CD4-positive, CD25-positive, alpha-beta regulatory T cell (primary cell): Measurements from ENCODE around the gene HCFC1. TPM values are rescaled to one million over a fixed set of nuclear protein-coding genes. Genes with fewer than 3 reads are reported as not detected.
A peak's percentile ranks its signal among the peaks of the same experiment; 100 is the strongest.

Experiments used
- ATAC-seq, 2 donors: fragments of 150-1000 bp; cut with Tn5 transposase; one replicate each; pipeline ENCODE4 v1.10.0; 2021; ENCODE audit warnings: low read depth in 2 of 2, moderate number of reproducible peaks in 2 of 2, moderate library complexity in 1 of 2
- DNase-seq, 3 donors: peaks; one replicate each; pipeline versions ENCODE4 v3.0.0 to v3.0.0-alpha.2; 2012 to 2022; ENCODE audit warnings: mixed read lengths in 1 of 3
- H3K27ac ChIP-seq: one replicate; pipeline ENCODE4 v1.7.0; 2013; ENCODE audit warnings: mild to moderate bottlenecking, low read length; ENCODE audit not compliant: insufficient read depth, poor library complexity, severe bottlenecking
- H3K27me3 ChIP-seq: one replicate; pipeline ENCODE4 v1.7.0; 2013; ENCODE audit warnings: low read length; ENCODE audit not compliant: control insufficient read depth, insufficient read depth
- H3K36me3 ChIP-seq: one replicate; pipeline ENCODE4 v1.7.0; 2013; ENCODE audit warnings: mild to moderate bottlenecking, low read length, moderate library complexity; ENCODE audit not compliant: control insufficient read depth, insufficient read depth
- H3K4me1 ChIP-seq: 2 replicates; pipeline ENCODE4 v1.7.0; 2013; ENCODE audit warnings: mild to moderate bottlenecking, low read length; ENCODE audit not compliant: insufficient read depth, control insufficient read depth, poor library complexity, severe bottlenecking
- H3K4me3 ChIP-seq: one replicate; pipeline ENCODE4 v1.7.0; 2013; ENCODE audit warnings: low read depth, mild to moderate bottlenecking, low read length, moderate library complexity
- H3K9me3 ChIP-seq, 2 experiments: 1 replicate in 1 of 2; 2 replicates in 1 of 2; pipeline ENCODE4 v1.7.0; 2013; ENCODE audit warnings: low read length in 2 of 2, mild to moderate bottlenecking in 1 of 2, moderate library complexity in 1 of 2; ENCODE audit not compliant: control insufficient read depth in 2 of 2
- H3K27ac Mint-ChIP-seq, 3 donors: one replicate each; pipeline ENCODE4 v1.8.0; 2020 to 2022; ENCODE audit warnings: mild to moderate bottlenecking in 3 of 3, mixed read lengths in 3 of 3, moderate library complexity in 2 of 3
- H3K27me3 Mint-ChIP-seq: one replicate; pipeline ENCODE4 v1.8.0; 2022; ENCODE audit warnings: mild to moderate bottlenecking, mixed read lengths
- H3K36me3 Mint-ChIP-seq: one replicate; pipeline ENCODE4 v1.8.0; 2020; ENCODE audit warnings: mixed read lengths
- H3K4me1 Mint-ChIP-seq, 4 donors: one replicate each; pipeline ENCODE4 v1.8.0; 2020 to 2022; ENCODE audit warnings: mixed read lengths in 4 of 4, mild to moderate bottlenecking in 1 of 4
- H3K4me3 Mint-ChIP-seq, 4 donors: one replicate each; pipeline ENCODE4 v1.8.0; 2020 to 2022; ENCODE audit warnings: mild to moderate bottlenecking in 4 of 4, mixed read lengths in 4 of 4, moderate library complexity in 3 of 4
- H3K9me3 Mint-ChIP-seq, 7 donors: one replicate each; pipeline ENCODE4 v1.8.0; 2020 to 2022; ENCODE audit warnings: mixed read lengths in 7 of 7, mild to moderate bottlenecking in 3 of 7, moderate library complexity in 2 of 7
- polyA plus RNA-seq, 4 donors: library from polyadenylated mRNA; unstranded; fragments of 300-500 nt; fragmentation: Illumina TruSeq; gene quantifications; one replicate each; pipeline ENCODE4 v1.2.3, GENCODE V29; 2021
- total RNA-seq: library from RNA; stranded (reverse); gene quantifications from one replicate; pipeline ENCODE4 v1.2.3, GENCODE V29; 2022

HCFC1 gene
- total and polyA plus RNA-seq, 5 donors from 2014 or later, result 3.0 to 71.6 (median 3.8) TPM

GRCh38 chrX:153944800-153945150 is 26.8 kb downstream of the HCFC1 start:
- DNase-seq (no peak), ATAC-seq (no peak)
- peaks cover 7% of the 10 kb centered on the region for H3K36me3 Mint-ChIP-seq
- Histone ChIP-seq H3K27ac (peak overlapping the region; percentile 47), H3K4me1 (peaks cover 24% of the 10 kb centered on the region), H3K27me3 (no peaks in the 10 kb centered on the region), H3K36me3 (peaks cover 10% of the 10 kb centered on the region), H3K9me3 (no peaks in the 10 kb centered on the region), H3K4me3 (no peak overlapping the region)
- peaks cover 2 to 38% (median 6%) of the 10 kb centered on the region in 4 donors for H3K4me1 Mint-ChIP-seq
- no peaks in the 10 kb centered on the region for H3K9me3 Mint-ChIP-seq
- no peaks in the 10 kb centered on the region for H3K27me3 Mint-ChIP-seq
- H3K27ac Mint-ChIP-seq, result peak overlapping the region in 1 of 3 donors; percentile 67
- H3K4me3 Mint-ChIP-seq, result peak overlapping the region; percentile 43 to 68 (median 62)

- Histone ChIP-seq H3K9me3 (no peaks in the 10 kb centered on the region), H3K4me3 (no peak within 1 kb of the TSS), H3K27me3 (no peaks in the 10 kb centered on the region), H3K4me1 (peaks cover 24% of the 10 kb centered on the region), H3K36me3 (peaks cover 5% of the 10 kb centered on the region), H3K27ac (peak within 1 kb of the TSS; percentile 47)
- Mint-ChIP-seq H3K36me3 (peaks cover 7% of the 10 kb centered on the region), H3K27me3 (no peaks in the 10 kb centered on the region), H3K4me3 (peak within 1 kb of the TSS; percentile 66 to 89 (median 84)), H3K4me1 (peaks cover 2 to 38% (median 6%) of the 10 kb centered on the region in 4 donors), H3K9me3 (no peaks in the 10 kb centered on the region), H3K27ac (peak within 1 kb of the TSS; percentile 67 to 88 (median 82))
- ATAC-seq (peak; percentile 53 to 64), DNase-seq (peak; percentile 26 to 62 (median 37))
These were observed 27.3 kb downstream of the HCFC1 start, which contains the start of gene RENBP for GRCh38 chrX:153944140-153944799. Gene RENBP, minus strand, starts transcription at chrX:153944643. Its CDS starts 33 bp downstream, at chrX:153944610.

- peaks cover 0 to 35% (median 1%) of the 10 kb centered on the region in 4 donors for H3K4me1 Mint-ChIP-seq
- no peaks in the 10 kb centered on the region for H3K9me3 Mint-ChIP-seq
- Histone ChIP-seq H3K27me3 (no peaks in the 10 kb centered on the region), H3K9me3 (no peaks in the 10 kb centered on the region), H3K4me3 (no peak overlapping the region), H3K4me1 (peaks cover 15% of the 10 kb centered on the region), H3K36me3 (no peaks in the 10 kb centered on the region), H3K27ac (no peak overlapping the region)
- DNase-seq (no peak), ATAC-seq (no peak)
- no peaks in the 10 kb centered on the region for H3K36me3 Mint-ChIP-seq
- no peaks in the 10 kb centered on the region for H3K27me3 Mint-ChIP-seq
- H3K27ac Mint-ChIP-seq, result peak overlapping the region in 2 of 3 donors; percentile 12 to 85
- H3K4me3 Mint-ChIP-seq, result peak overlapping the region; percentile 14 to 84 (median 66)
These were observed 30.0 kb downstream of the HCFC1 start for GRCh38 chrX:153941336-153942252.

GRCh38 chrX:153939573-153939972 is 32.0 kb downstream of the HCFC1 start:
- Mint-ChIP-seq H3K4me1 (peaks cover 0 to 30% (median 3%) of the 10 kb centered on the region in 4 donors), H3K27me3 (no peaks in the 10 kb centered on the region), H3K4me3 (no peak overlapping the region), H3K9me3 (no peaks in the 10 kb centered on the region), H3K27ac (peak overlapping the region in 1 of 3 donors; percentile 60), H3K36me3 (no peaks in the 10 kb centered on the region)
- no peaks in the 10 kb centered on the region for H3K36me3 ChIP-seq
- ATAC-seq (no peak), DNase-seq (no peak)
- peaks cover 12% of the 10 kb centered on the region for H3K4me1 ChIP-seq
- no peaks in the 10 kb centered on the region for H3K27me3 ChIP-seq
- no peaks in the 10 kb centered on the region for H3K9me3 ChIP-seq
- no peak overlapping the region for H3K27ac ChIP-seq
- no peak overlapping the region for H3K4me3 ChIP-seq

- DNase-seq (no peak), ATAC-seq (no peak)
- H3K36me3 ChIP-seq, result no peaks in the 10 kb centered on the region
- H3K27me3 Mint-ChIP-seq, result no peaks in the 10 kb centered on the region
- H3K27me3 ChIP-seq, result no peaks in the 10 kb centered on the region
- H3K4me3 Mint-ChIP-seq, result peak overlapping the region in 2 of 4 donors; percentile 10 to 50
- H3K4me3 ChIP-seq, result no peak overlapping the region
- H3K4me1 ChIP-seq, result peaks cover 7% of the 10 kb centered on the region
- no peaks in the 10 kb centered on the region for H3K9me3 ChIP-seq
- peaks cover 0 to 31% (median 7%) of the 10 kb centered on the region in 4 donors for H3K4me1 Mint-ChIP-seq
- no peaks in the 10 kb centered on the region for H3K9me3 Mint-ChIP-seq
- no peak overlapping the region for H3K27ac ChIP-seq
- peak overlapping the region in 1 of 3 donors; percentile 16 for H3K27ac Mint-ChIP-seq
- H3K36me3 Mint-ChIP-seq, result no peaks in the 10 kb centered on the region
These were observed 33.3 kb downstream of the HCFC1 start for GRCh38 chrX:153938226-153938786.

- Mint-ChIP-seq H3K27me3 (no peaks in the 10 kb centered on the region), H3K4me1 (peaks cover 0 to 36% (median 7%) of the 10 kb centered on the region in 4 donors), H3K4me3 (peak overlapping the region in 1 of 4 donors; percentile 62), H3K27ac (peak overlapping the region in 1 of 3 donors; percentile 18), H3K9me3 (no peaks in the 10 kb centered on the region), H3K36me3 (no peaks in the 10 kb centered on the region)
- H3K4me1 ChIP-seq, result peaks cover 7% of the 10 kb centered on the region
- no peaks in the 10 kb centered on the region for H3K27me3 ChIP-seq
- no peak for DNase-seq
- no peaks in the 10 kb centered on the region for H3K36me3 ChIP-seq
- no peak overlapping the region for H3K27ac ChIP-seq
- H3K4me3 ChIP-seq, result no peak overlapping the region
- H3K9me3 ChIP-seq, result no peaks in the 10 kb centered on the region
- no peak for ATAC-seq
These were observed 34.6 kb downstream of the HCFC1 start for GRCh38 chrX:153937056-153937455.

- Histone ChIP-seq H3K4me3 (no peak overlapping the region), H3K4me1 (peaks cover 7% of the 10 kb centered on the region), H3K9me3 (no peaks in the 10 kb centered on the region), H3K36me3 (peaks cover 2% of the 10 kb centered on the region), H3K27me3 (no peaks in the 10 kb centered on the region), H3K27ac (no peak overlapping the region)
- DNase-seq (no peak), ATAC-seq (no peak)
- H3K9me3 Mint-ChIP-seq, result no peaks in the 10 kb centered on the region
- H3K27ac Mint-ChIP-seq, result peak overlapping the region in 2 of 3 donors; percentile 35 to 42
- peaks cover 0 to 41% (median 12%) of the 10 kb centered on the region in 4 donors for H3K4me1 Mint-ChIP-seq
- no peaks in the 10 kb centered on the region for H3K27me3 Mint-ChIP-seq
- H3K4me3 Mint-ChIP-seq, result peak overlapping the region; percentile 74 to 85 (median 80)
- H3K36me3 Mint-ChIP-seq, result peaks cover 6% of the 10 kb centered on the region
These were observed 36.2 kb downstream of the HCFC1 start for GRCh38 chrX:153935326-153935851.
